ENCODE data around the gene COQ8B. TPM values are rescaled to one million over a fixed set of nuclear protein-coding genes. Genes with fewer than 3 reads are reported as not detected.

Gene COQ8B
- total RNA-seq, 1 donor from 2014 or later = 58.6 TPM

DNA sequence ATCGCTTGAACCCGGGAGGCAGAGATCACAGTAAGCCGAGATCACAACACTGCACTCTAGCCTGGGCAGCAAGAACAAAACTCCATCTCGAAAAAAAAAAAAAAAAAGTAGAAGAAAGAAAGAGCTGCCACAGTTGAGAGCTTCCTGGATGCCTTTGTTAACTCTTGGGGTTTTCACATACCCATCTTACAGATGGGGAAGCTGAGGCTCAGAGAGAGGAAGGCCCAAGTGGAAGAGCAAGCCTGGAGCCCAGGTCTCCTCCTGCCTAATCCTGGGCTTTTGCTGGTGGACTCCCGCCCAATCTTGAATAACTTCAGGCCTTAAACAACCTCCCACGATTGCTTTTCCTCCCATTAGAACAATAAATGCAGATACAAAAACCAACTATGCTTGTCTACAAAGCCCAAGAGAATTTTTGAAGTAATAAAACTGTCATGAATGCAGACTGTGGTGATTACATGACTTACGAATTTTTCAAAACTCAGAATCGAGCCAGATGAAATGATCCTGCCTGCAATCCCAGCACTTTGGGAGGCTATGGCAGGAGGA lies 73.9 kb downstream of the COQ8B start:
- Mint-ChIP-seq H3K4me1 (ENCODE audit: low read depth) (peaks cover 7% of the 10 kb centered on the region), H3K9me3 (ENCODE audit: low read depth) (no peaks in the 10 kb centered on the region), H3K4me3 (ENCODE audit: low read depth) (no peak overlapping the region), H3K36me3 (ENCODE audit: insufficient read depth) (no peaks in the 10 kb centered on the region), H3K27ac (no peak overlapping the region), H3K27me3 (no peaks in the 10 kb centered on the region)
- DNase-seq (ENCODE audit: low spot score, unreplicated experiment) = no peak
- TF ChIP-seq, protein P1, sequence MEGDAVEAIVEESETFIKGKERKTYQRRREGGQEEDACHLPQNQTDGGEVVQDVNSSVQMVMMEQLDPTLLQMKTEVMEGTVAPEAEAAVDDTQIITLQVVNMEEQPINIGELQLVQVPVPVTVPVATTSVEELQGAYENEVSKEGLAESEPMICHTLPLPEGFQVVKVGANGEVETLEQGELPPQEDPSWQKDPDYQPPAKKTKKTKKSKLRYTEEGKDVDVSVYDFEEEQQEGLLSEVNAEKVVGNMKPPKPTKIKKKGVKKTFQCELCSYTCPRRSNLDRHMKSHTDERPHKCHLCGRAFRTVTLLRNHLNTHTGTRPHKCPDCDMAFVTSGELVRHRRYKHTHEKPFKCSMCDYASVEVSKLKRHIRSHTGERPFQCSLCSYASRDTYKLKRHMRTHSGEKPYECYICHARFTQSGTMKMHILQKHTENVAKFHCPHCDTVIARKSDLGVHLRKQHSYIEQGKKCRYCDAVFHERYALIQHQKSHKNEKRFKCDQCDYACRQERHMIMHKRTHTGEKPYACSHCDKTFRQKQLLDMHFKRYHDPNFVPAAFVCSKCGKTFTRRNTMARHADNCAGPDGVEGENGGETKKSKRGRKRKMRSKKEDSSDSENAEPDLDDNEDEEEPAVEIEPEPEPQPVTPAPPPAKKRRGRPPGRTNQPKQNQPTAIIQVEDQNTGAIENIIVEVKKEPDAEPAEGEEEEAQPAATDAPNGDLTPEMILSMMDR (IDR thresholded peaks at IDR 0.05; ENCODE audit: unreplicated experiment) = no peak

DNA sequence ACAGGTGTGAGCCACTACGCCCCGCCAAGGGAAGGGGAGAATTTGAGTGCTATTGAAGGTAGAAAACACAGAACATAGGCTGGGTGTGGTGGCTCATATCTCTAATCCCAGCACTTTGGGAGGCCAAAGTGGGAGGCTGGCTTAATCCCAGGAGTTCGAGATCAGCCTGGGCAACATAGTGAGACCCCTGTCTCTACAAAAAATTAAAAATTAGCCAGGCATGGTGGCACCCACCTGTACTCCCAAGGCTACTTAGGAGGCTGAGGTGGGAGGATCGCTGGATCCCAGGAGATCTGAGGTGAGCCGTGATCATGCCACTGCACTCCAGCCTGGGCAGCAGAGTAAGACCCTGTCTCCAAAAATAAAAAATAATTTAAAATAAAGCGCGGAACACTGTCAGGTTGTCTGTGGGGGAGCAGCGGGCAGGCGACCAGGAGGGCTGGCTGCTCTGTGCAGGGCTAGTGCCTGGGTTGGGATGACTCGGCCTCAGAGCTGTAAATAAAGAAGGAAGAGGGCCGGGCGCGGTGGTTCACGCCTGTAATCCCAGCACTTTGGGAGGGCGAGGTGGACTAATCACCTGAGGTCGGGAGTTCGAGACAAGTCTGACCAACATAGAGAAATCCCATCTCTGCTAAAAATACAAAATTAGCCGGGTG lies 74.5 kb downstream of the COQ8B start:
- no peak overlapping the region for H3K4me3 Mint-ChIP-seq (ENCODE audit: low read depth)
- no peaks in the 10 kb centered on the region for H3K36me3 Mint-ChIP-seq (ENCODE audit: insufficient read depth)

More for the DNA sequence above, 74.5 kb downstream of the COQ8B start:
- Mint-ChIP-seq H3K9me3 (ENCODE audit: low read depth) (no peaks in the 10 kb centered on the region), H3K4me1 (ENCODE audit: low read depth) (peaks cover 7% of the 10 kb centered on the region), H3K27me3 (no peaks in the 10 kb centered on the region), H3K27ac (no peak overlapping the region)
- no peak for DNase-seq (ENCODE audit: low spot score, unreplicated experiment)
- TF ChIP-seq, protein P1 (IDR thresholded peaks at IDR 0.05; ENCODE audit: unreplicated experiment) = no peak

Other genes starting within 250 kb of the COQ8B start
- gene SPTBN4, start 249.9 kb downstream of the COQ8B start, total RNA-seq = 2.8 and 3.1 TPM in 2 replicates
- gene SHKBP1, start 140.0 kb downstream of the COQ8B start, total RNA-seq = 102 and 114 TPM in 2 replicates
- gene LTBP4, start 115.5 kb downstream of the COQ8B start, total RNA-seq = 25.4 TPM in 2 replicates
- gene NUMBL, start 26.2 kb downstream of the COQ8B start, total RNA-seq = 14.6 and 20.9 TPM in 2 replicates
- 20.1 and 20.7 TPM in 2 replicates for gene ITPKC, start 226 bp upstream of the COQ8B start, total RNA-seq
- 21.1 and 22.5 TPM in 2 replicates for gene ACTMAP, start 33.6 kb upstream of the COQ8B start, total RNA-seq
- gene SNRPA, start 34.3 kb upstream of the COQ8B start, total RNA-seq = 111 and 126 TPM in 2 replicates
- 4.6 and 8.5 TPM in 2 replicates for gene MIA, start 58.6 kb upstream of the COQ8B start, total RNA-seq
- 20.7 and 21.5 TPM in 2 replicates for gene RAB4B, start 61.4 kb upstream of the COQ8B start, total RNA-seq
- gene EGLN2, start 82.3 kb upstream of the COQ8B start, total RNA-seq = 107 and 110 TPM in 2 replicates
- not detected in 2 replicates for gene CYP2A6, start 133.6 kb upstream of the COQ8B start, total RNA-seq
- gene CYP2A7, start 165.3 kb upstream of the COQ8B start, total RNA-seq = not detected in 2 replicates